H1 (cell line): ENCODE measurements around the gene PLCL1.

Experiments
- POLR2A ChIP-seq, 2 experiments: IDR thresholded peaks; 1 replicate in 1 of 2; 2 replicates in 1 of 2; pipeline ENCODE4 v1.6.1; 2011; ENCODE audit warnings: low read depth in 2 of 2, low read length in 2 of 2, mild to moderate bottlenecking in 2 of 2; ENCODE audit errors: control extremely low read depth in 1 of 2
- TF ChIP-seq, protein P1 (sequence below), 3 experiments: IDR thresholded peaks; 1 replicate in 2 of 3; 2 replicates in 1 of 3; pipeline versions ENCODE4 v1.5.1 to v1.6.1; 2011; ENCODE audit warnings: low read length in 3 of 3, mild to moderate bottlenecking in 3 of 3, inconsistent platforms in 2 of 3, low read depth in 1 of 3, moderate library complexity in 1 of 3; ENCODE audit not compliant: insufficient read depth in 1 of 3; ENCODE audit errors: control extremely low read depth in 1 of 3

DNA sequence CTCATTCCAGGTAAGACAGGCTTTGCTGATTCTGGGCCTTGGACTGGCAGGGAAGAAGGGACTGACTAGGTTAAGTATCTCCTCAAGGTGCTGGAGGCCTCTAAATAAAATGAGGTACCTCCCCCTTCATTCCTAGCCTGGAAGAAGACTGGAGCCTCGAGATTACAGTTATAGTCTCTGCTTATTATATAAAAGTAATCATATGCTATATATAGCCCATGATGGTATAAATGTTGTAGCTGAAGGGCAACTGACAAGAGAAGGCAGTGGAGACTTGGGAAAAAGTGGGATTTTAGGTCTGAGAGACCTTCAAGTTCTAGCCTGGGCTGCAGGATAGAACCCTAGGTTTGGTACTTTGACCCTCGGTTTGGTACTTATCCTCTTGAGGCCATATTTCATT, 248.3 kb downstream of the PLCL1 start:
- TF ChIP-seq POLR2A (IDR thresholded peaks at IDR 0.05; ENCODE audit: control extremely low read depth in 1 of 2, low read depth in 2 of 2, low read length in 2 of 2): no peak
- TF ChIP-seq, protein P1, sequence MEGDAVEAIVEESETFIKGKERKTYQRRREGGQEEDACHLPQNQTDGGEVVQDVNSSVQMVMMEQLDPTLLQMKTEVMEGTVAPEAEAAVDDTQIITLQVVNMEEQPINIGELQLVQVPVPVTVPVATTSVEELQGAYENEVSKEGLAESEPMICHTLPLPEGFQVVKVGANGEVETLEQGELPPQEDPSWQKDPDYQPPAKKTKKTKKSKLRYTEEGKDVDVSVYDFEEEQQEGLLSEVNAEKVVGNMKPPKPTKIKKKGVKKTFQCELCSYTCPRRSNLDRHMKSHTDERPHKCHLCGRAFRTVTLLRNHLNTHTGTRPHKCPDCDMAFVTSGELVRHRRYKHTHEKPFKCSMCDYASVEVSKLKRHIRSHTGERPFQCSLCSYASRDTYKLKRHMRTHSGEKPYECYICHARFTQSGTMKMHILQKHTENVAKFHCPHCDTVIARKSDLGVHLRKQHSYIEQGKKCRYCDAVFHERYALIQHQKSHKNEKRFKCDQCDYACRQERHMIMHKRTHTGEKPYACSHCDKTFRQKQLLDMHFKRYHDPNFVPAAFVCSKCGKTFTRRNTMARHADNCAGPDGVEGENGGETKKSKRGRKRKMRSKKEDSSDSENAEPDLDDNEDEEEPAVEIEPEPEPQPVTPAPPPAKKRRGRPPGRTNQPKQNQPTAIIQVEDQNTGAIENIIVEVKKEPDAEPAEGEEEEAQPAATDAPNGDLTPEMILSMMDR (IDR thresholded peaks at IDR 0.05; ENCODE audit: control extremely low read depth in 1 of 3, insufficient read depth in 1 of 3, low read depth in 1 of 3, low read length in 3 of 3): no peak
